Parathyroid adenoma (tissue), 2 donors: Measurements from ENCODE around the gene SLC6A12.

Source experiments
- H2AFZ ChIP-seq: fragments of 300-600 bp; sonication (generic); one replicate; pipeline ENCODE4 v1.7.0; 2017; ENCODE audit warnings: antibody characterized with exemption, mild to moderate bottlenecking
- H3K27ac ChIP-seq: fragments of 300-600 bp; sonication (generic); one replicate; pipeline ENCODE4 v1.7.0; 2017
- H3K27me3 ChIP-seq: fragments of 300-600 bp; sonication (generic); one replicate; pipeline ENCODE4 v1.7.0; 2017; ENCODE audit warnings: low read length; ENCODE audit not compliant: control insufficient read depth, insufficient read depth
- H3K36me3 ChIP-seq: fragments of 300-600 bp; sonication (generic); one replicate; pipeline ENCODE4 v1.7.0; 2017; ENCODE audit warnings: low read length; ENCODE audit not compliant: control insufficient read depth, insufficient read depth
- H3K4me1 ChIP-seq: fragments of 300-600 bp; sonication (generic); one replicate; pipeline ENCODE4 v1.7.0; 2017; ENCODE audit warnings: control low read depth
- H3K4me2 ChIP-seq: fragments of 300-600 bp; sonication (generic); one replicate; pipeline ENCODE4 v1.7.0; 2017; ENCODE audit warnings: low read length
- H3K4me3 ChIP-seq: fragments of 300-600 bp; sonication (generic); one replicate; pipeline ENCODE4 v1.7.0; 2017; ENCODE audit warnings: low read depth, low read length
- H3K79me2 ChIP-seq: fragments of 300-600 bp; sonication (generic); one replicate; pipeline ENCODE4 v1.7.0; 2017; ENCODE audit warnings: control low read depth
- H3K9ac ChIP-seq: fragments of 300-600 bp; sonication (generic); one replicate; pipeline ENCODE4 v1.7.0; 2017; ENCODE audit warnings: mild to moderate bottlenecking
- H3K9me3 ChIP-seq: fragments of 300-600 bp; sonication (generic); one replicate; pipeline ENCODE4 v1.7.0; 2017; ENCODE audit warnings: low read length; ENCODE audit not compliant: control insufficient read depth
- CTCF ChIP-seq: fragments of 300-600 bp; sonication (generic); IDR thresholded peaks from one replicate; pipeline ENCODE4 v1.7.0; 2017; ENCODE audit warnings: antibody characterized with exemption, mild to moderate bottlenecking
- donor health status: primary hyperparathyroidism.

The SLC6A12 gene

GRCh38 chr12:225012-225411 is 11.1 kb upstream of the SLC6A12 start:
- no peaks in the 10 kb centered on the region for H3K36me3 ChIP-seq
- no peak overlapping the region for H2AFZ ChIP-seq
- H3K9me3 ChIP-seq = no peaks in the 10 kb centered on the region
- no peak overlapping the region for H3K4me3 ChIP-seq
- no peak overlapping the region for H3K4me2 ChIP-seq
- H3K27me3 ChIP-seq = no peaks in the 10 kb centered on the region
- no peak overlapping the region for H3K9ac ChIP-seq
- H3K79me2 ChIP-seq = no peaks in the 10 kb centered on the region
- H3K27ac ChIP-seq = no peak overlapping the region
- TF ChIP-seq CTCF = no peak
- peaks cover 24% of the 10 kb centered on the region for H3K4me1 ChIP-seq

GRCh38 chr12:224330-224729 is 10.4 kb upstream of the SLC6A12 start:
- Histone ChIP-seq H2AFZ (no peak overlapping the region), H3K4me2 (no peak overlapping the region), H3K9ac (no peak overlapping the region), H3K79me2 (no peaks in the 10 kb centered on the region), H3K4me1 (peaks cover 22% of the 10 kb centered on the region), H3K27me3 (no peaks in the 10 kb centered on the region), H3K36me3 (no peaks in the 10 kb centered on the region), H3K27ac (no peak overlapping the region), H3K9me3 (no peaks in the 10 kb centered on the region), H3K4me3 (no peak overlapping the region)
- no peak for TF ChIP-seq CTCF

DNA sequence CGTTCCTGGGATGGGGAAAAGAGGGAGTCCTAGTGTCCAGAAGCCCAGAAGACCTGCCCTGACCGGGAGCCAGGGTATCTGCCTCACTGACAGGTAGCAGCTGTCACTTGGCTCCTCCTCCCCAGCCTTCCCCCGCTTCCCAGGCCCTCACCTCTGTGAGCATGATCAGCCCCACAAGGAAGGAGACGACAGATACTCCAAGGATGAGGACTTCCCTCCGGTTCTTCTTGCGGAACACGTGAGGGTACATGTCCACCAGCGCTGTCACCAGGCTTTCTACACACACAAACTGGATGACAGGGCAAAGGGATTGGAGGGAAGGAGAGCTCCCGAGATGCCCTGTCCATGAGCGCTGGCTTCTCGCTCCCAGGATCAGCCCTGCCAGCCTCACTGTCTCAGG is 9.9 kb upstream of the SLC6A12 start:
- Histone ChIP-seq H3K4me3 (no peak overlapping the region), H3K4me2 (no peak overlapping the region), H3K4me1 (peaks cover 17% of the 10 kb centered on the region), H2AFZ (no peak overlapping the region), H3K36me3 (no peaks in the 10 kb centered on the region), H3K27me3 (no peaks in the 10 kb centered on the region), H3K9ac (no peak overlapping the region), H3K9me3 (no peaks in the 10 kb centered on the region), H3K27ac (no peak overlapping the region), H3K79me2 (no peaks in the 10 kb centered on the region)
- TF ChIP-seq CTCF = no peak

GRCh38 chr12:221736-222135 is 7.8 kb upstream of the SLC6A12 start:
- Histone ChIP-seq H3K27me3 (no peaks in the 10 kb centered on the region), H2AFZ (no peak overlapping the region), H3K4me1 (no peaks in the 10 kb centered on the region), H3K9ac (no peak overlapping the region), H3K4me2 (no peak overlapping the region), H3K79me2 (no peaks in the 10 kb centered on the region), H3K36me3 (no peaks in the 10 kb centered on the region), H3K9me3 (no peaks in the 10 kb centered on the region), H3K4me3 (no peak overlapping the region), H3K27ac (no peak overlapping the region)
- no peak for TF ChIP-seq CTCF

- Histone ChIP-seq H3K27ac (no peak overlapping the region), H3K9me3 (no peaks in the 10 kb centered on the region), H3K79me2 (no peaks in the 10 kb centered on the region), H3K4me1 (no peaks in the 10 kb centered on the region), H3K36me3 (no peaks in the 10 kb centered on the region), H3K27me3 (no peaks in the 10 kb centered on the region), H3K4me2 (no peak overlapping the region), H2AFZ (no peak overlapping the region), H3K9ac (no peak overlapping the region), H3K4me3 (no peak overlapping the region)
- TF ChIP-seq CTCF = no peak
Observed at GRCh38 chr12:220946-221550, 7.1 kb upstream of the SLC6A12 start.
